Lower leg skin (tissue), 4 donors: ENCODE data around the gene PTPRN2. TPM values are rescaled to one million over a fixed set of nuclear protein-coding genes. Genes with fewer than 3 reads are reported as not detected.

Experiments
- DNase-seq, 2 donors: peaks; one replicate each; pipeline ENCODE4 v3.0.0-alpha.2; 2019; ENCODE audit warnings: low spot score in 2 of 2
- H3K4me3 ChIP-seq: fragments of 200-600 bp; sonication (generic); 2 replicates; pipeline ENCODE4 v1.5.1; 2017; ENCODE audit warnings: mild to moderate bottlenecking, low read depth; ENCODE audit not compliant: poor library complexity, severe bottlenecking
- POLR2A ChIP-seq, 2 donors: fragments of 450-650 bp; IDR thresholded peaks; one replicate each; pipeline ENCODE4 v1.6.1; 2016 to 2017; ENCODE audit warnings: antibody characterized with exemption in 2 of 2, mild to moderate bottlenecking in 1 of 2, moderate library complexity in 1 of 2
- WGBS, 2 donors: methylation state at CpG; one replicate each; pipeline ENCODE4 v1.1.5; 2018; 5-methylcytosine and 5-hydroxymethylcytosine counted together
- intact Hi-C: fragments of 100-400 bp; cut with DNase I; formaldehyde crosslinking; loops from one replicate; pipeline ENCODE4 v1.15.0; 2023; ENCODE audit warnings: low total_unique reads
- total RNA-seq, 4 donors: library from RNA; depleted of rRNA; stranded (reverse); fragments of >200 nt; gene quantifications; one replicate each; pipeline ENCODE4 v1.1.0, GENCODE V29; 2016
- TF ChIP-seq, protein P1 (sequence below), 3 donors: fragments of 450-650 bp; IDR thresholded peaks; one replicate each; pipeline ENCODE4 v1.5.1; 2016; ENCODE audit warnings: antibody characterized with exemption in 3 of 3, mild to moderate bottlenecking in 3 of 3, moderate library complexity in 2 of 3

PTPRN2 gene
- total RNA-seq, 4 donors from 2014 or later: 0.11 to 1.6 (median 0.92) TPM

DNA sequence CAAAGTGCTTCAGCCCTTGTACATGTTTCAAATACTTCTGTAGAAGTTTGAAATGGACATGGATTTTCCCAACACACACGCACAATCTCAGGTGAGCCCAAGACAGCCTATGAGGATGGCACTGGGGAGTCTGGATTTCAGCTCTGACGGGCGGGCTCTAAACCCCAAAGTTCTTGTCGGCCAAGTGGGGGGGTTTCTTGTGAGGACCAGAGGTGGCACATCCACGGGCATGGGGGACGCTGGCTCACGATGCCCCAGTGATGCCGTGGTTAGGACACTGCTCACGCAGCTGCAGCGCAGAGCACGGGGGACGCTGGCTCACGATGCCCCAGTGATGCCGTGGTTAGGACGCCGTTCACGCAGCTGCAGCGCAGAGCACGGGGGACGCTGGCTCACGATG lies 970.7 kb downstream of the PTPRN2 start:
- no peak overlapping the region for H3K4me3 ChIP-seq
- no peak for TF ChIP-seq POLR2A (IDR thresholded peaks at IDR 0.05)
- TF ChIP-seq, protein P1, sequence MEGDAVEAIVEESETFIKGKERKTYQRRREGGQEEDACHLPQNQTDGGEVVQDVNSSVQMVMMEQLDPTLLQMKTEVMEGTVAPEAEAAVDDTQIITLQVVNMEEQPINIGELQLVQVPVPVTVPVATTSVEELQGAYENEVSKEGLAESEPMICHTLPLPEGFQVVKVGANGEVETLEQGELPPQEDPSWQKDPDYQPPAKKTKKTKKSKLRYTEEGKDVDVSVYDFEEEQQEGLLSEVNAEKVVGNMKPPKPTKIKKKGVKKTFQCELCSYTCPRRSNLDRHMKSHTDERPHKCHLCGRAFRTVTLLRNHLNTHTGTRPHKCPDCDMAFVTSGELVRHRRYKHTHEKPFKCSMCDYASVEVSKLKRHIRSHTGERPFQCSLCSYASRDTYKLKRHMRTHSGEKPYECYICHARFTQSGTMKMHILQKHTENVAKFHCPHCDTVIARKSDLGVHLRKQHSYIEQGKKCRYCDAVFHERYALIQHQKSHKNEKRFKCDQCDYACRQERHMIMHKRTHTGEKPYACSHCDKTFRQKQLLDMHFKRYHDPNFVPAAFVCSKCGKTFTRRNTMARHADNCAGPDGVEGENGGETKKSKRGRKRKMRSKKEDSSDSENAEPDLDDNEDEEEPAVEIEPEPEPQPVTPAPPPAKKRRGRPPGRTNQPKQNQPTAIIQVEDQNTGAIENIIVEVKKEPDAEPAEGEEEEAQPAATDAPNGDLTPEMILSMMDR (IDR thresholded peaks at IDR 0.05): no peak
- 92 to 93% methylated on average over 13 to 21 of the region's 21 CpGs for WGBS, 2 donors
- DNase-seq: peak in 1 of 2 donors; percentile 71
- intact Hi-C loops: no loop called here

DNA sequence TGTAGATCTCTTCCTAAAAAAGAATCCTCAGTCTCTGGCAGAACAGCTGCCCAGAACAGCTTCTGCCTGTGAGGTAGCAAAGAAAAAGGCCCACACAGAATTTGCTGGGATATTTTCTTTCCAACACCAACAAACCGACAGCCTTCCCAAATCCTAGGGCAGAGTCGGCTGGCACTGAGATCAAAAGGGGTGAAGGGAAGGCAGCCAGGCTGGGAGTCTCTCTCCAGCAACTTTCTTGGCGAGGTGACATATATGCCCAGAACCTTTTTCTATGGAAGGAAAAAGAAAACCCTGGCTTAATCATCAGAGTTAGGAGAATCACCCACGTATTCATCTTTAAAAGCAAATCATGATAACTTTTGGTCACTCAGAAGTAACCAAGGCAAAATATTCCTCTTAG lies 971.2 kb downstream of the PTPRN2 start:
- intact Hi-C loops: no loop called here
- DNase-seq: peak in 1 of 2 donors; percentile 48
- no peak for TF ChIP-seq POLR2A (IDR thresholded peaks at IDR 0.05)
- TF ChIP-seq, protein P1 (IDR thresholded peaks at IDR 0.05): no peak
- 44 to 50% methylated on average over 4 of the region's 4 CpGs for WGBS, 2 donors
- H3K4me3 ChIP-seq: no peak overlapping the region

DNA sequence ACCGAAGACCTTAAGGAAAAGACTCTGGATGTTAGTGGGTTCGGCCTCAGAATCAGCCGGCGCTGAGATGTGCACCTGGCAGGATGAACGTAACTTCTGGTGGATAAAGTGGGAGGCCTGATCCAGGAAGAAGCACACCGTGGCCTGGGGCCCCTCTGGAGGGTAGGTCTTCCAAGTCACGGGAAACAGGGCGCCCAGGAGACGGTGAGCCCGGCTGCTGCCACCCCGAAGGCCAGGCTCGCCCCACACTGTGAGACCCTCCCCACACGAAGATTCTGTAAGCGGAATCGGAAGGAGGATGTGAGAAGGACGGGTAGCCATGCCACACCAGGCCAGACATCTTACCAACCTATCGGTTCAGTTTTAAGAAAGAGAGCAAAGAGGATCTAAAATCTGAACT lies 971.8 kb downstream of the PTPRN2 start:
- no peak for TF ChIP-seq POLR2A (IDR thresholded peaks at IDR 0.05)
- TF ChIP-seq, protein P1 (IDR thresholded peaks at IDR 0.05): no peak
- intact Hi-C loops: no loop called here
- DNase-seq: peak in 1 of 2 donors; percentile 76
- no peak overlapping the region for H3K4me3 ChIP-seq
- 77 to 86% methylated on average over 17 of the region's 17 CpGs for WGBS, 2 donors

DNA sequence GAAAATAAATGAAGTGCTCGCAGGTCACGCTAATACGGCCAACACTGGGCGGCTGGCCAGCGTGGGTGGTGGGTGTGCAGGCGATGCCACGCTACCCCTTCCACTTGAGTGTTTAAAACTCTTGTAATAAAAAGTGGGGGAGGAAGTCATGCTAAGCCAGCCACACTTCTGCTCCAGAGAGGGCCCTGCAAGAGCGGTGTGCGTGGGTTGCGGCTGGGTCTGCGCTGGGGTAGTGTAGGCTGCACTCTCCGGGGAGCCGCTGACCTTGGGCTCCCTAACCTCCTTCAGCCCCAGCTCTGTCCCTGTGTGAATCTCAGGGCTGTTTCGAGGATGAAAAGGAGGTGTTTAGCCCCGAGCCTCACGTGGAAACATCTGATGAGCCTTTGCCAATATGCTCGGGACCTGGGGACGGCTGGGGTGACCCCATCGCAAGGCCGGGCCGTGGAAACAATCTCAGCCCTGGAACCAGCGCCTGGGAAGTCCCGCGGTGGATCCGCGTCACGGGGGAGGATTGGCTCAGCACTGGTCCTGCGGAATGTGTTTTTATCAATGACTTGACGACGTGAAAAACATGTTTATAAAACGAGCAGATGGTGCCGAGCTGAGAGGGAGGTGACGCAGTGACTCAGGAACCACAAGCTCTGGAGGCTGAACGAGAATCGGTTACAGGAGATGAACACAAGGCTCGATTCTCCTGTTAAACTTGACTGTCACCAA lies 972.4 kb downstream of the PTPRN2 start:
- TF ChIP-seq, protein P1 (IDR thresholded peaks at IDR 0.05): no peak
- no peak for TF ChIP-seq POLR2A (IDR thresholded peaks at IDR 0.05)
- DNase-seq: no peak
- no peak overlapping the region for H3K4me3 ChIP-seq
- 83% methylated on average over 23 to 36 of the region's 36 CpGs for WGBS, 2 donors
- intact Hi-C loops: no loop called here

DNA sequence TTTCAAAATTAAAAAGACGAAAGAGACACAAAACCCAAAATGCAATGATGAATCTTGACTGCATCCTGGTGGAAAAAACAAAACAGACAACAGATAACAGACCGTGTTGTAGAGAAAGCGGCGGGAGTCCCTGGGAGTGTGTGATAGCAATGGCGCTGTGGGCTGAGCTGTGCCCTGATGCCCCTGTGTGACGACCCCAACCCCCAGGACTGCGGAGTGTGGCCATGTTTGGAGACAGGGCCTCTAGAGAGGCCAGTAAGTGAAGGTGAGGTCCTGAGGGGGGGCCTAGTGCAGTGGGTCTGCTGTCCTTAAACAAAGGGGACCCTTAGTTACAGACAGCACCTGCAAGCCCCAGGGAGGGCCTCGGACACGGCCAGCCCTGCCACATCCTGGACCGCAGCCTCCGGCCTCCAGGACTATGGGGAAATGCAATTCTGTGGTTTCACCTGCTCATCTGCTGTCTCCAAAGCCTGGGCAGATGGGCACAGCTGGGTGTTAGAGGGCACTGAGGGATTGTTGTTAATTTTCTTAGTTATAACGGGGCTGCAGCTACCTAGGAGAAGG lies 973.1 kb downstream of the PTPRN2 start:
- WGBS, 2 donors: 89 to 91% methylated on average over 12 of the region's 12 CpGs
- no peak for DNase-seq
- TF ChIP-seq, protein P1 (IDR thresholded peaks at IDR 0.05): no peak
- TF ChIP-seq POLR2A (IDR thresholded peaks at IDR 0.05): no peak
- no peak overlapping the region for H3K4me3 ChIP-seq
- intact Hi-C loops: no loop called here
